HG03103 (cell line): ENCODE results near the gene LHFPL3.
"Not testable (repeated sequence)": the region's sequence is repeated elsewhere in the genome, so short reads cannot be mapped to it uniquely, and the experiment has no call there.

Experiments used
- ATAC-seq: cut with Tn5 transposase; IDR thresholded peaks from one replicate; pipeline ENCODE4 v1.9.1; 2021; ENCODE audit warnings: low read depth; ENCODE audit not compliant: unreplicated experiment

Gene LHFPL3

GRCh38 chr7:104563350-104563901, 235.0 kb downstream of the LHFPL3 start:
- not testable (repeated sequence) for ATAC-seq

- ATAC-seq, result no peak
Observed at GRCh38 chr7:104569751-104570150, 241.3 kb downstream of the LHFPL3 start.

GRCh38 chr7:104572554-104572953, 244.2 kb downstream of the LHFPL3 start:
- no peak for ATAC-seq

- no peak for ATAC-seq
Observed at GRCh38 chr7:104584620-104585019, 256.2 kb downstream of the LHFPL3 start.

GRCh38 chr7:104595591-104595990, 267.2 kb downstream of the LHFPL3 start:
- not testable (repeated sequence) for ATAC-seq

- ATAC-seq, result no peak
Observed at GRCh38 chr7:104603957-104604356, 275.6 kb downstream of the LHFPL3 start.

- no peak for ATAC-seq
Observed at GRCh38 chr7:104604706-104605105, 276.3 kb downstream of the LHFPL3 start.

- no peak for ATAC-seq
Observed at GRCh38 chr7:104621321-104621720, 292.9 kb downstream of the LHFPL3 start.

GRCh38 chr7:104625956-104626355, 297.6 kb downstream of the LHFPL3 start:
- ATAC-seq, result no peak

GRCh38 chr7:104627516-104627915, 299.1 kb downstream of the LHFPL3 start:
- no peak for ATAC-seq

GRCh38 chr7:104628017-104628416, 299.6 kb downstream of the LHFPL3 start:
- ATAC-seq, result no peak

- ATAC-seq, result no peak
Observed at GRCh38 chr7:104629408-104629807, 301.0 kb downstream of the LHFPL3 start.

- no peak for ATAC-seq
Observed at GRCh38 chr7:104640506-104640905, 312.1 kb downstream of the LHFPL3 start.

GRCh38 chr7:104642560-104642959, 314.2 kb downstream of the LHFPL3 start:
- no peak for ATAC-seq

GRCh38 chr7:104643587-104644217, 315.3 kb downstream of the LHFPL3 start:
- ATAC-seq, result no peak

- no peak for ATAC-seq
Observed at GRCh38 chr7:104650991-104651640, 322.7 kb downstream of the LHFPL3 start.

- no peak for ATAC-seq
Observed at GRCh38 chr7:104652434-104652833, 324.0 kb downstream of the LHFPL3 start.

- no peak for ATAC-seq
Observed at GRCh38 chr7:104652865-104653264, 324.5 kb downstream of the LHFPL3 start.

- ATAC-seq, result no peak
Observed at GRCh38 chr7:104653825-104654401, 325.5 kb downstream of the LHFPL3 start.

GRCh38 chr7:104655592-104655991, 327.2 kb downstream of the LHFPL3 start:
- no peak for ATAC-seq

GRCh38 chr7:104656467-104656866, 328.1 kb downstream of the LHFPL3 start:
- no peak for ATAC-seq

GRCh38 chr7:104657134-104657533, 328.7 kb downstream of the LHFPL3 start:
- ATAC-seq, result no peak
